Thyroid gland (tissue), 4 donors: ENCODE data around the gene TMEM273. TPM values are rescaled to one million over a fixed set of nuclear protein-coding genes. Genes with fewer than 3 reads are reported as not detected.

Experiments used
- DNase-seq, 2 donors: peaks; one replicate each; pipeline ENCODE4 v3.0.0-alpha.2; 2019
- H3K27ac ChIP-seq, 3 donors: fragments of 200-600 bp; sonication (generic); 1 replicate in 2 of 3; 2 replicates in 1 of 3; pipeline ENCODE4 v1.5.1; 2016 to 2019; ENCODE audit warnings: mild to moderate bottlenecking in 1 of 3, moderate library complexity in 1 of 3
- H3K27me3 ChIP-seq: fragments of 200-600 bp; sonication (generic); one replicate; pipeline ENCODE4 v1.5.1; 2019
- H3K36me3 ChIP-seq, 2 donors: fragments of 200-600 bp; sonication (generic); one replicate each; pipeline ENCODE4 v1.5.1; 2016 to 2019
- H3K4me1 ChIP-seq, 2 donors: fragments of 200-600 bp; sonication (generic); one replicate each; pipeline ENCODE4 v1.5.1; 2017 to 2019
- H3K4me3 ChIP-seq, 3 donors: fragments of 200-600 bp; sonication (generic); replicated peaks in 1 of 3; 1 replicate in 2 of 3; 2 replicates in 1 of 3; pipeline ENCODE4 v1.5.1; 2016; ENCODE audit warnings: mild to moderate bottlenecking in 1 of 3
- H3K9me3 ChIP-seq: fragments of 200-600 bp; sonication (generic); one replicate; pipeline ENCODE4 v1.5.1; 2017
- POLR2A ChIP-seq, 2 donors: fragments of 450-650 bp; IDR thresholded peaks; one replicate each; pipeline ENCODE4 v1.6.1; 2017; ENCODE audit warnings: antibody characterized with exemption in 2 of 2, mild to moderate bottlenecking in 2 of 2, moderate library complexity in 1 of 2
- WGBS, 2 donors: methylation state at CpG; one replicate each; pipeline ENCODE4 v1.1.5; 2017; 5-methylcytosine and 5-hydroxymethylcytosine counted together
- intact Hi-C: fragments of 100-400 bp; cut with DNase I; formaldehyde crosslinking; loops from one replicate; pipeline ENCODE4 v1.15.1; 2023
- total RNA-seq, 4 donors: library from RNA; depleted of rRNA; stranded (reverse); fragments of >200 nt; gene quantifications; one replicate each; pipeline ENCODE4 v1.2.3, GENCODE V29; 2016
- TF ChIP-seq, protein P1 (sequence below), 6 experiments: fragments of 200-600 bp in 3 of 6; fragments of 450-650 bp in 3 of 6; sonication (generic) in 3 of 6; IDR thresholded peaks; one replicate each; pipeline ENCODE4 v1.5.1; 2016 to 2019; ENCODE audit warnings: antibody characterized with exemption in 6 of 6, mild to moderate bottlenecking in 2 of 6, inconsistent platforms in 1 of 6, moderate library complexity in 1 of 6

TMEM273 gene
- total RNA-seq, 4 donors from 2014 or later: 4.2 to 15.0 (median 13.2) TPM

DNA sequence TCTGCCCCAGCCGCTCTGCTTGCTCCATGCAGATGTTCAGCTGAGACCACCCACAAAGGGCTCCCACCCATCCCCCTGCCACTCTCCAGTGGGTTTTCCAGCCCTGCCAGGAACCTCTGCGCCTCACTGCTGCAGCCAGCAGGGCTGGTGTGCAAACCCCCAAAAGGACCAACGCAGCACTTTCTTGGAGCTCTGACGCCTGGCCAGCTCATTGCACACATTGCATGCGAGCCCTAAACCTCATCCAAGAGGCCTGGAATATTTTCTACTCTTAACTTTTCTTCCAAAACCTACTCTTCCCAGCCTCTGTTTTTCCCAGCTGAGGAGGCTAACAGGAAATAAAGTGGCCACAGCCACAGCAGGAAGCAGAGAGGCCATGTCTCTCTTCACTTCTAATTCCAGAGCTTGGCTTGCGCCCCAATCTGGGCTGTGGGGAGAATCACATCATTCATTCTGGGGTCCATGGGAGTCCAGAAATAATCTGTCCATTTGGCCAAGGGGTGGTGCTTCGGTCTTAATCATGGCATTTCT, 49.8 kb downstream of the TMEM273 start:
- TF ChIP-seq, protein P1, sequence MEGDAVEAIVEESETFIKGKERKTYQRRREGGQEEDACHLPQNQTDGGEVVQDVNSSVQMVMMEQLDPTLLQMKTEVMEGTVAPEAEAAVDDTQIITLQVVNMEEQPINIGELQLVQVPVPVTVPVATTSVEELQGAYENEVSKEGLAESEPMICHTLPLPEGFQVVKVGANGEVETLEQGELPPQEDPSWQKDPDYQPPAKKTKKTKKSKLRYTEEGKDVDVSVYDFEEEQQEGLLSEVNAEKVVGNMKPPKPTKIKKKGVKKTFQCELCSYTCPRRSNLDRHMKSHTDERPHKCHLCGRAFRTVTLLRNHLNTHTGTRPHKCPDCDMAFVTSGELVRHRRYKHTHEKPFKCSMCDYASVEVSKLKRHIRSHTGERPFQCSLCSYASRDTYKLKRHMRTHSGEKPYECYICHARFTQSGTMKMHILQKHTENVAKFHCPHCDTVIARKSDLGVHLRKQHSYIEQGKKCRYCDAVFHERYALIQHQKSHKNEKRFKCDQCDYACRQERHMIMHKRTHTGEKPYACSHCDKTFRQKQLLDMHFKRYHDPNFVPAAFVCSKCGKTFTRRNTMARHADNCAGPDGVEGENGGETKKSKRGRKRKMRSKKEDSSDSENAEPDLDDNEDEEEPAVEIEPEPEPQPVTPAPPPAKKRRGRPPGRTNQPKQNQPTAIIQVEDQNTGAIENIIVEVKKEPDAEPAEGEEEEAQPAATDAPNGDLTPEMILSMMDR (IDR thresholded peaks at IDR 0.05): no peak
- TF ChIP-seq POLR2A (IDR thresholded peaks at IDR 0.05): no peak
- Histone ChIP-seq H3K4me3 (no peak overlapping the region), H3K27ac (peak overlapping the region in 1 of 3 donors; percentile 12), H3K27me3 (no peaks in the 10 kb centered on the region), H3K4me1 (peaks cover 8 to 32% of the 10 kb centered on the region in 2 donors), H3K36me3 (no peaks in the 10 kb centered on the region), H3K9me3 (no peaks in the 10 kb centered on the region)
- WGBS, 2 donors: 68 to 81% methylated on average over 7 of the region's 7 CpGs
- intact Hi-C loops: no loop called here
- DNase-seq: no peak

DNA sequence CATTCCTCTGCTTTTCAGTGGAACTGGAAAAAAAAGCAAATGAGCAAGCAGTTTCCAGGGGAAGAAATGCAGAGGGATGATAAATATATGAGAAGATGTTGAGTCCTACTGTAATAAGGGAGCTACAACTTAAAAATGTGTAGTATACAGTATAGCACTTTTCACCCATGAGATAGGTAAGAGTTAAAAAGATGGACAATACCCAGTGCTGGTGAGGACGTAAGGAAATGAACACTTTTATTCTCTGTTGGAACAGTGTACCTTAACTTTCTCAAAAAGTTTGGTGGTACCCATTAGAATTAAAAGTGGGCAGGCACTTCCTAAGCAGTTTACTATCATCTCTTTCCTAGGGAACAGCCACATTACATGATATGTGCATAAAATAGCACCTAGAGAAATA, 51.7 kb downstream of the TMEM273 start:
- no peak for TF ChIP-seq POLR2A (IDR thresholded peaks at IDR 0.05)
- TF ChIP-seq, protein P1 (IDR thresholded peaks at IDR 0.05): no peak
- Histone ChIP-seq H3K9me3 (no peaks in the 10 kb centered on the region), H3K27ac (peak overlapping the region in 1 of 3 donors; percentile 30), H3K4me1 (peaks cover 8 to 32% of the 10 kb centered on the region in 2 donors), H3K4me3 (no peak overlapping the region), H3K36me3 (no peaks in the 10 kb centered on the region), H3K27me3 (no peaks in the 10 kb centered on the region)
- intact Hi-C loops: no loop called here
- WGBS, 2 donors: 78% methylated on average over 1 of the region's 1 CpG
- DNase-seq: no peak

DNA sequence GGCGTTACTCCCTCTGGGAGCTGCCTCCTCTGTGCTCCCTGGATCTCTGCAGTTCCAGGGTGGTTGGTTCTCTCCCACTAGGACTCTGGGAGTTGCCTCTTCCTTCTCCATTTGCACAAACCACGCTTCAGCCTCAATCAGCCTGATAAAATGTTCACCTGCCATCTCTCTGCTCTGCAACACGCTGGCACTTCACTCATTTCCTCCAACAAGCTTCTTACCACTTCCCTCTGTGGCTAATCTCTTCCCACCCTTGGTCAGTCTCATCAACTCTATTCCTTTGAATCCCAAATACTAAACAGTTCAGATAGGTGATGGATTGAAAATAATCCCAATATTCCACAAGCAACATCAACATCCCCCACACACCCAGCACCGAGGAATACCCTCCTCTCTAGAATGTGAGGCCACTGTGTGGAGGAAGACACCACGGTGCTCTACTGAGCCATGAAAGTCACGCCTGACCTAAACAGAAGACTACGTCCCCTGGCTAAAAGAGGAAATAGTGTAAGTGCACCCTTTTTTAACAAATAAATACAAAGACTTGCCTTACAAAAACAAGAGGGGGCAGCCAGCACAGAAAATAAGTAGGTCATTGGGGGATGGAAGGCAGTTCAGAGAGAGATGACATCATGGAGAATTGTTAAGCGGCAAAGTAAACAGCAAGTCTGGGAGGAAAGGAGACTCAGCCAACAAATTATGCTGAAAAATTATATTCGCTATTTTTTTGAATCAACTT, 52.4 kb downstream of the TMEM273 start:
- peak; percentile 28 to 34 for DNase-seq
- no peaks in the 10 kb centered on the region for H3K9me3 ChIP-seq
- no peak for TF ChIP-seq POLR2A (IDR thresholded peaks at IDR 0.05)
- TF ChIP-seq, protein P1 (IDR thresholded peaks at IDR 0.05): peak in 2 of 6 experiments; percentile 18 to 27
- peak overlapping the region in 2 of 3 donors; percentile 18 to 58 for H3K27ac ChIP-seq
- H3K4me3 ChIP-seq: no peak overlapping the region
- no peaks in the 10 kb centered on the region for H3K36me3 ChIP-seq
- intact Hi-C loops: no loop called here
- H3K4me1 ChIP-seq: peaks cover 8 to 31% of the 10 kb centered on the region in 2 donors
- WGBS, 2 donors: 47 to 50% methylated on average over 9 of the region's 9 CpGs
- no peaks in the 10 kb centered on the region for H3K27me3 ChIP-seq

DNA sequence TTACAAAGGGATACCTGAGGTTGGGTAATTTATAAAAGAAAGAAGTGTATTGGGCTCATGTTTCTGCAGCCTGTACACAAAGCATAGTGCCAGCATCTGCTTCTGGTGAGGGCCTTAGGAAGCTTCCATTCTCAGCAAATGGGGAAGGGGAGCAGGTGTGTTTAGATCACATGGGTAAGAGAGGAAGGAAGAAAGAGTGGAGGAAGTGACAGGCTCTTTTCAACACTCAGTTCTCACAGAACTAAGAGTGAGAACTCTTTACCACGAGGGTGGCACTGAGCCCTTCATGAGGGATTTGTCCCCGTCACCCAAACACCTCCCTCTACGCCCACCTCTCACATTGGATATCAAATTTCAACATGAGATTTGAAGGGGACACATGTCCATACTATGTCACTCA, 53.9 kb downstream of the TMEM273 start:
- 71 to 79% methylated on average over 3 of the region's 3 CpGs for WGBS, 2 donors
- H3K36me3 ChIP-seq: no peaks in the 10 kb centered on the region
- no peak overlapping the region for H3K4me3 ChIP-seq
- H3K9me3 ChIP-seq: no peaks in the 10 kb centered on the region
- DNase-seq: no peak
- intact Hi-C loops: no loop called here
- no peak overlapping the region for H3K27ac ChIP-seq
- no peaks in the 10 kb centered on the region for H3K27me3 ChIP-seq
- H3K4me1 ChIP-seq: peaks cover 7 to 17% of the 10 kb centered on the region in 2 donors
- TF ChIP-seq, protein P1 (IDR thresholded peaks at IDR 0.05): no peak
- no peak for TF ChIP-seq POLR2A (IDR thresholded peaks at IDR 0.05)

DNA sequence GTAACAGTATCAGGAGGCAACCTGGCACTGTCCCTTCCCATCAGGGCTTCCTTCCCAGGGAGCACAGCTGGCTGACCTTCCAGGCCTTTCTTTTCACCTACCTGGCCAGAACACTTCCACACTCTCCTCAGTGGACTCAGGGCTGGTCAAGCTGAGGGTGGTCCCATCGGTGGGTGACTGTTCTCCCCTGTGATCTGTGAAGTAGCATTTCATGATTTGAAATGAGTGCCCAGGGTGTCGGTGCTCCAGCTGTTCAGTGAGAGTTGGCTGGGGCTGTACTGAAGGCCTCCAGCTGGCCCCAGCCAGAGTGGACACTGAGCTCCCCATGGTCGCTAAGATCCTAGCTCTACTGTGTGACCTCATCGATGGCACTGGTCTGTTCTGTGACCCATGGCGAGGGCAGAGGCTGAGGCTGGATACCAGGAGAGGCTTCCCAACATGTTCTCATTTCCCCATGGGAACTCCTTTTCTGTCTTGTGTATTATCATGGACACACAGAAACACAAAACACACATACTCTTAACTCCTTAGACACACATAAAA, 54.4 kb downstream of the TMEM273 start, which contains the start of gene FAM170B:
Gene FAM170B (minus strand): TSS at position 316 of the 543 bp plus-strand sequence. CDS start 103 bp downstream, at position 213.
- Histone ChIP-seq H3K27ac (no peak within 1 kb of the TSS), H3K9me3 (no peaks in the 10 kb centered on the region), H3K4me1 (peaks cover 5 to 12% of the 10 kb centered on the region in 2 donors), H3K36me3 (no peaks in the 10 kb centered on the region), H3K27me3 (no peaks in the 10 kb centered on the region), H3K4me3 (no peak within 1 kb of the TSS)
- TF ChIP-seq, protein P1 (IDR thresholded peaks at IDR 0.05): no peak
- no peak for TF ChIP-seq POLR2A (IDR thresholded peaks at IDR 0.05)
- no peak for DNase-seq
- intact Hi-C loops: no loop called here
- WGBS, 2 donors: 83 to 86% methylated on average over 5 of the region's 5 CpGs
